Lower leg skin (tissue), 3 donors: ENCODE data around the gene RNF212.

ENCODE experiments used
- POLR2A ChIP-seq, 2 donors: fragments of 450-650 bp; IDR thresholded peaks; one replicate each; pipeline ENCODE4 v1.6.1; 2016 to 2017; ENCODE audit warnings: antibody characterized with exemption in 2 of 2, mild to moderate bottlenecking in 1 of 2, moderate library complexity in 1 of 2
- TF ChIP-seq, protein P1 (sequence below), 3 donors: fragments of 450-650 bp; IDR thresholded peaks; one replicate each; pipeline ENCODE4 v1.5.1; 2016; ENCODE audit warnings: antibody characterized with exemption in 3 of 3, mild to moderate bottlenecking in 3 of 3, moderate library complexity in 2 of 3

DNA sequence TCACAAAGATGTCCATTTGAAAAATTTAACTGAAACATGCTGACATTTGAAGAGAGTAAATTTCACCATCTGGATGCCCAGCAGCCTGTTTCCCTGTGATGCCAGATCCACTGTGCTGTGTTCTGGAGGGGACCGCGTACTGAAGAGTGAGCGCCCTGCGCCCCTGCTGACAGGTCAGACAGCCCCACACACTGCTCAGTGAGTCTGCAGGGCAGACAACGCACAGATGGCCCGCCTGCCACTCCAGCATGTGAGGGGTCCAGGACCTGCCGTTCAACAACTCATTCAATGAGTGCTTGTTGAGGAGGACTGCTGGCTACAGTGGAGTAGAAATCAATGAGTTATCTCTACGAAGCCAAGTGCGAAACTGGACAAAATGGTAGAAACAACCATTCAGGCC is 52.7 kb downstream of the RNF212 start:
- TF ChIP-seq POLR2A (IDR thresholded peaks at IDR 0.05), result no peak
- TF ChIP-seq, protein P1, sequence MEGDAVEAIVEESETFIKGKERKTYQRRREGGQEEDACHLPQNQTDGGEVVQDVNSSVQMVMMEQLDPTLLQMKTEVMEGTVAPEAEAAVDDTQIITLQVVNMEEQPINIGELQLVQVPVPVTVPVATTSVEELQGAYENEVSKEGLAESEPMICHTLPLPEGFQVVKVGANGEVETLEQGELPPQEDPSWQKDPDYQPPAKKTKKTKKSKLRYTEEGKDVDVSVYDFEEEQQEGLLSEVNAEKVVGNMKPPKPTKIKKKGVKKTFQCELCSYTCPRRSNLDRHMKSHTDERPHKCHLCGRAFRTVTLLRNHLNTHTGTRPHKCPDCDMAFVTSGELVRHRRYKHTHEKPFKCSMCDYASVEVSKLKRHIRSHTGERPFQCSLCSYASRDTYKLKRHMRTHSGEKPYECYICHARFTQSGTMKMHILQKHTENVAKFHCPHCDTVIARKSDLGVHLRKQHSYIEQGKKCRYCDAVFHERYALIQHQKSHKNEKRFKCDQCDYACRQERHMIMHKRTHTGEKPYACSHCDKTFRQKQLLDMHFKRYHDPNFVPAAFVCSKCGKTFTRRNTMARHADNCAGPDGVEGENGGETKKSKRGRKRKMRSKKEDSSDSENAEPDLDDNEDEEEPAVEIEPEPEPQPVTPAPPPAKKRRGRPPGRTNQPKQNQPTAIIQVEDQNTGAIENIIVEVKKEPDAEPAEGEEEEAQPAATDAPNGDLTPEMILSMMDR (IDR thresholded peaks at IDR 0.05), result no peak
